CD4-positive, alpha-beta T cell (primary cell): ENCODE results near the gene LRRC1. TPM values are rescaled to one million over a fixed set of nuclear protein-coding genes. Genes with fewer than 3 reads are reported as not detected.

ENCODE experiments used
- ATAC-seq: fragments of 200-7000 bp; cut with Tn5 transposase; one replicate; pipeline ENCODE4 v1.10.0; 2022; ENCODE audit warnings: mild to moderate bottlenecking; ENCODE audit not compliant: poor library complexity
- CTCF ChIA-PET: fragments of 350-600 bp; sonication (Branson Sonifier 250); formaldehyde crosslinking; loops from one replicate; lab custom pipeline; 2021; ENCODE audit warnings: antibody characterized with exemption, inconsistent platforms; lab: Charles Lee
- POLR2A ChIA-PET: fragments of 350-600 bp; sonication (Branson Sonifier 250); formaldehyde crosslinking; loops from one replicate; lab custom pipeline; 2021; ENCODE audit warnings: antibody characterized with exemption, inconsistent platforms; lab: Charles Lee
- DNase-seq, 14 experiments: peaks; one replicate each; pipeline ENCODE4 v3.0.0-alpha.2; 2013 to 2020; ENCODE audit warnings: mixed read lengths in 2 of 14
- H3K27ac ChIP-seq, 2 donors: one replicate each; pipeline versions ENCODE4 v1.5.1 to v1.7.0; 2013; ENCODE audit warnings: low read length in 2 of 2, low read depth in 1 of 2, mild to moderate bottlenecking in 1 of 2
- H3K27me3 ChIP-seq, 2 experiments: 1 replicate in 1 of 2; 2 replicates in 1 of 2; pipeline versions ENCODE4 v1.6.1 to v1.7.0; 2013; ENCODE audit warnings: low read length in 2 of 2, control low read depth in 1 of 2, mild to moderate bottlenecking in 1 of 2, moderate library complexity in 1 of 2; ENCODE audit not compliant: insufficient read depth in 2 of 2, control insufficient read depth in 1 of 2
- H3K36me3 ChIP-seq: one replicate; pipeline ENCODE4 v1.6.1; 2013; ENCODE audit warnings: low read length, control low read depth; ENCODE audit not compliant: insufficient read depth
- H3K4me1 ChIP-seq: one replicate; pipeline ENCODE4 v1.6.1; 2013; ENCODE audit warnings: low read length, control low read depth; ENCODE audit not compliant: insufficient read depth
- H3K4me3 ChIP-seq: one replicate; pipeline ENCODE4 v1.5.1; 2013; ENCODE audit warnings: mild to moderate bottlenecking, low read length, moderate library complexity
- H3K9me3 ChIP-seq, 2 experiments: 1 replicate in 1 of 2; 2 replicates in 1 of 2; pipeline versions ENCODE4 v1.6.1 to v1.7.0; 2013; ENCODE audit warnings: low read length in 2 of 2, mild to moderate bottlenecking in 2 of 2, control low read depth in 1 of 2, moderate library complexity in 1 of 2; ENCODE audit not compliant: control insufficient read depth in 1 of 2, insufficient read depth in 1 of 2
- H3K27ac Mint-ChIP-seq: one replicate; pipeline ENCODE4 v1.8.0; 2020; ENCODE audit warnings: mixed read lengths
- H3K27me3 Mint-ChIP-seq: one replicate; pipeline ENCODE4 v1.8.0; 2021; ENCODE audit warnings: mixed read lengths
- H3K36me3 Mint-ChIP-seq: one replicate; pipeline ENCODE4 v1.8.0; 2021; ENCODE audit warnings: low read depth, mixed read lengths
- H3K4me1 Mint-ChIP-seq: one replicate; pipeline ENCODE4 v1.8.0; 2021; ENCODE audit warnings: low read depth, mixed read lengths
- H3K4me3 Mint-ChIP-seq: one replicate; pipeline ENCODE4 v1.8.0; 2020; ENCODE audit warnings: mild to moderate bottlenecking, mixed read lengths
- H3K9me3 Mint-ChIP-seq: one replicate; pipeline ENCODE4 v1.8.0; 2020; ENCODE audit warnings: mixed read lengths
- intact Hi-C, 2 experiments: fragments of 100-400 bp; cut with DNase I in 1 of 2; cut with micrococcal nuclease in 1 of 2; formaldehyde crosslinking; loops; one replicate each; pipeline versions ENCODE4 v1.15.1 to v1.9.0; 2023 to 2025; cut with DNase I, micrococcal nuclease
- total RNA-seq, 174 experiments: library from RNA in 2 of 174; stranded (reverse) in 2 of 174; gene quantifications; one replicate each; pipeline ENCODE4 v1.2.3 and lab custom pipeline; 2021 to 2026
- TF ChIP-seq, protein P1 (sequence below): fragments of 200-600 bp; IDR thresholded peaks from one replicate; pipeline ENCODE4 v1.8.0; 2022; ENCODE audit warnings: antibody characterized with exemption, mild to moderate bottlenecking

Gene LRRC1
- total RNA-seq, 2 experiments from 2014 or later, result 0.78 to 1.1 TPM

DNA sequence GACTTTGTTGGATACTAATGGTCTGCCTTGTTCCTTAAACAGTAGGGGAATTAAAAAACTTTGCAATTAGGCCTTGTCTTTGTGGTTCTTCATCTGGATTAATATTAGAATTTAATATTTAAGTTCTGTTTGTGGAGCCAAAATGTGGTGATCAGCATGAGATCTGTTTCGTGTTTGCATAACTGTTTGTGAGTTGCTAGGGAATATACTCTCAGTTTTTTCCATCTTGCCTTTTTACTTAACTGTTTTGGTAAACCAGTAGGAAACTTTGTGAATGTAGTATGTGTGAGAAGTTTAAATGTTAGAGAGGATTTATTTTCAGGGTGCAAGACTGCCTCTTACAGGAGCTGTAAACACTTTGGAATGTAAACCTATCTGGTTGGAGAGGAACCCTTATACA is 35.6 kb downstream of the LRRC1 start:
- Mint-ChIP-seq H3K27me3 (no peaks in the 10 kb centered on the region), H3K9me3 (no peaks in the 10 kb centered on the region), H3K4me3 (no peak overlapping the region), H3K27ac (no peak overlapping the region), H3K4me1 (no peaks in the 10 kb centered on the region), H3K36me3 (no peaks in the 10 kb centered on the region)
- POLR2A ChIA-PET, result no interaction called here
- H3K27ac ChIP-seq, result no peak overlapping the region
- no peak overlapping the region for H3K4me3 ChIP-seq
- DNase-seq (no peak), ATAC-seq (no peak)
- H3K9me3 ChIP-seq, result no peaks in the 10 kb centered on the region
- H3K36me3 ChIP-seq, result no peaks in the 10 kb centered on the region
- H3K27me3 ChIP-seq, result no peaks in the 10 kb centered on the region
- H3K4me1 ChIP-seq, result no peaks in the 10 kb centered on the region
- CTCF ChIA-PET, result no interaction called here
- TF ChIP-seq, protein P1, sequence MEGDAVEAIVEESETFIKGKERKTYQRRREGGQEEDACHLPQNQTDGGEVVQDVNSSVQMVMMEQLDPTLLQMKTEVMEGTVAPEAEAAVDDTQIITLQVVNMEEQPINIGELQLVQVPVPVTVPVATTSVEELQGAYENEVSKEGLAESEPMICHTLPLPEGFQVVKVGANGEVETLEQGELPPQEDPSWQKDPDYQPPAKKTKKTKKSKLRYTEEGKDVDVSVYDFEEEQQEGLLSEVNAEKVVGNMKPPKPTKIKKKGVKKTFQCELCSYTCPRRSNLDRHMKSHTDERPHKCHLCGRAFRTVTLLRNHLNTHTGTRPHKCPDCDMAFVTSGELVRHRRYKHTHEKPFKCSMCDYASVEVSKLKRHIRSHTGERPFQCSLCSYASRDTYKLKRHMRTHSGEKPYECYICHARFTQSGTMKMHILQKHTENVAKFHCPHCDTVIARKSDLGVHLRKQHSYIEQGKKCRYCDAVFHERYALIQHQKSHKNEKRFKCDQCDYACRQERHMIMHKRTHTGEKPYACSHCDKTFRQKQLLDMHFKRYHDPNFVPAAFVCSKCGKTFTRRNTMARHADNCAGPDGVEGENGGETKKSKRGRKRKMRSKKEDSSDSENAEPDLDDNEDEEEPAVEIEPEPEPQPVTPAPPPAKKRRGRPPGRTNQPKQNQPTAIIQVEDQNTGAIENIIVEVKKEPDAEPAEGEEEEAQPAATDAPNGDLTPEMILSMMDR, result no peak
- intact Hi-C loops, result no loop called here

DNA sequence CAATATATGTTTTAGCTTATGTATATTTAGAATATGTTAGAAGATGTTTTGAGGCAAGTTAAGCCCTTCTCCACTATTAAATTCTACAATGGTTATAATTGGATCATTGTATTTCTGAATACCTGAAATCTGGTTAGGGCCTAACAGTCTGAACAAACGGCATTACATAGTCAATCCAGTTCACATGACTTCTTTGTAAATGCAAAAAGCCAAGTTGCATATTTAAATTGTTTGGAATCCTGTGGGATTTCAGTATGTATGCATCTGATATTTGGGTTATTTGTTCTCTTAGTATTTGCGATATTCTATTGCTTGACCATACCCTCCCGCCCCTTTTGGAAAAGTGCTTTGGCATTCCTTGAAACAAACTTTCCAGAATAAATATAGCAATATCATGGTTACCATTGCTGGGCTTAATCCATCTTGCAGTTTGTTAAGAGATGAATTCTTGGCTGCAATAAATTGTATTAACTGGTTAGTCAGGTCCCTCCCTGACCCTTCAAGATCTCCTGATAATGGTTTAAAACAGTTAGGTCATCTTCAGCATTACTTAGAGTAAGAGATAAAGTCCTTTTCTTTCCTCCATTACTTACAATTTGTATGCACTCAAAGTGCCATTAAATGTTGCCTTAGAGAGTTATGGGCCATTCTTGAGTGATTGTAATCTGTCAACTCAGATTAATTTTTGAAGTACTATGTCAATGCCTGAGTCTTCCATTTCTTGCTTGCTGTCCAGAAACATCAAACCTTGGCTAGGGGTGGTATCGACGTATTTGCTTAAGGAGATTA is 36.5 kb downstream of the LRRC1 start:
- Mint-ChIP-seq H3K27ac (no peak overlapping the region), H3K4me3 (no peak overlapping the region), H3K27me3 (no peaks in the 10 kb centered on the region), H3K4me1 (no peaks in the 10 kb centered on the region), H3K9me3 (no peaks in the 10 kb centered on the region), H3K36me3 (no peaks in the 10 kb centered on the region)
- H3K9me3 ChIP-seq, result no peaks in the 10 kb centered on the region
- DNase-seq, result no peak
- ChIA-PET CTCF (no interaction called here), POLR2A (no interaction called here)
- no peak overlapping the region for H3K27ac ChIP-seq
- H3K27me3 ChIP-seq, result no peaks in the 10 kb centered on the region
- H3K4me3 ChIP-seq, result no peak overlapping the region
- intact Hi-C loops, result no loop called here
- no peaks in the 10 kb centered on the region for H3K4me1 ChIP-seq
- ATAC-seq, result no peak
- TF ChIP-seq, protein P1, result no peak
- no peaks in the 10 kb centered on the region for H3K36me3 ChIP-seq

DNA sequence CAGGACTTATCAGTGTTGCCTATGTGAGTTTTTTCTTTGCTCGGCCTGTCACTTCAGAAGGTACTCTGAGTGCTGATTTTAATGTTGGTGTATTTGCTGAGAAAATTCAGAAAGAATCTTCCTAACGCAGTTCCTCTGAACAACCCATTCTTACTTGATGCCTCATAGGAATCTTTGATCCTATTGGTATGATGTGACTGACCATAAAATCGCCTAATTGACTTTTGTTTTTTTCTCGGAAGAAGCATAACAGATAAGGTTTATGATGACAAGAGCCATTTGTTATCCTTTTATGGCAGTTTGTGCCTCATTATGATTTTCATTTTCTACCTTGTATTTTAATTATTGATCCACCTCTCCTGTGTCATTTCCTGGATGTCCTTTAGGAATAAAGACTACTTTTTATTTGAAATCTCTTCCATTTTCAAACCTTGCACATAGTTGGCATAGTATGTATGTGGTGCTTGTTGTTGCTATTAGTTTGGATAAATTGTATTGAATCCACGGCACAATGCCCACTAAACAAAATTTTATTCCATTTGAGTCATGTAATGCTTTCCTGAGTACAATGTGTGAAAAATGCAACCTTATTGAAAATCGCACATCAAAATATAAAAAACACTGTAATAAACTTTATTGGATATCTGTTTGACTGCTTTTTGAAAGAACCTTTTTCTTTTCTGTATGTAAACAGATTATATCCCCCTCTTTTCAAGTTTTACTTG is 37.3 kb downstream of the LRRC1 start:
- H3K9me3 ChIP-seq, result no peaks in the 10 kb centered on the region
- H3K4me3 ChIP-seq, result no peak overlapping the region
- H3K4me3 Mint-ChIP-seq, result no peak overlapping the region
- DNase-seq (no peak), ATAC-seq (no peak)
- H3K4me1 Mint-ChIP-seq, result no peaks in the 10 kb centered on the region
- no peaks in the 10 kb centered on the region for H3K27me3 ChIP-seq
- no peaks in the 10 kb centered on the region for H3K27me3 Mint-ChIP-seq
- H3K36me3 Mint-ChIP-seq, result no peaks in the 10 kb centered on the region
- ChIA-PET CTCF (no interaction called here), POLR2A (no interaction called here)
- no peak overlapping the region for H3K27ac Mint-ChIP-seq
- no peaks in the 10 kb centered on the region for H3K9me3 Mint-ChIP-seq
- intact Hi-C loops, result no loop called here
- TF ChIP-seq, protein P1, result no peak
- no peak overlapping the region for H3K27ac ChIP-seq
- no peaks in the 10 kb centered on the region for H3K36me3 ChIP-seq
- H3K4me1 ChIP-seq, result no peaks in the 10 kb centered on the region
